Spinal cord (tissue), 10 donors: ENCODE measurements around the gene SLC39A13. TPM values are rescaled to one million over a fixed set of nuclear protein-coding genes. Genes with fewer than 3 reads are reported as not detected.

Experiments
- DNase-seq, 6 donors: peaks; one replicate each; pipeline versions ENCODE4 v3.0.0 to v3.0.0-alpha.2; 2013 to 2015; ENCODE audit warnings: low spot score in 6 of 6, low read depth in 4 of 6
- H3K27ac ChIP-seq: one replicate; pipeline ENCODE4 v1.5.1; 2013; ENCODE audit warnings: low read depth, low read length, control low read depth
- H3K27me3 ChIP-seq: one replicate; pipeline ENCODE4 v1.6.1; 2013; ENCODE audit warnings: low read length; ENCODE audit not compliant: control insufficient read depth, insufficient read depth
- H3K36me3 ChIP-seq: one replicate; pipeline ENCODE4 v1.6.1; 2013; ENCODE audit warnings: low read length; ENCODE audit not compliant: control insufficient read depth, insufficient read depth
- H3K4me1 ChIP-seq: one replicate; pipeline ENCODE4 v1.6.1; 2013; ENCODE audit warnings: low read length; ENCODE audit not compliant: control insufficient read depth, insufficient read depth
- H3K4me3 ChIP-seq: one replicate; pipeline ENCODE4 v1.5.1; 2013; ENCODE audit warnings: low read depth, low read length, control low read depth
- H3K9me3 ChIP-seq: one replicate; pipeline ENCODE4 v1.6.1; 2013; ENCODE audit warnings: low read length; ENCODE audit not compliant: control insufficient read depth, insufficient read depth
- WGBS: methylation state at CpG from one replicate; pipeline ENCODE4 v1.1.5; 2013; ENCODE audit warnings: missing lambda C conversion rate; ENCODE audit not compliant: insufficient coverage; 5-methylcytosine and 5-hydroxymethylcytosine counted together
- polyA plus RNA-seq, 2 donors: library from polyadenylated mRNA; unstranded; fragments of 120-200 nt; gene quantifications; one replicate each; pipeline ENCODE4 v1.2.1, GENCODE V29; 2013; ENCODE audit not compliant: insufficient read length in 2 of 2
- total RNA-seq, 2 donors: library from RNA; depleted of rRNA in 1 of 2; stranded (reverse); fragments of 120-200 nt in 1 of 2; fragments of >200 nt in 1 of 2; gene quantifications; one replicate each; pipeline versions ENCODE4 v1.2.3 to v1.2.4, GENCODE V29; 2013 to 2014
- donor health status: healthy.

SLC39A13 gene
- total and polyA plus RNA-seq, 4 donors: 18.7 to 51.4 (median 42.0) TPM

DNA sequence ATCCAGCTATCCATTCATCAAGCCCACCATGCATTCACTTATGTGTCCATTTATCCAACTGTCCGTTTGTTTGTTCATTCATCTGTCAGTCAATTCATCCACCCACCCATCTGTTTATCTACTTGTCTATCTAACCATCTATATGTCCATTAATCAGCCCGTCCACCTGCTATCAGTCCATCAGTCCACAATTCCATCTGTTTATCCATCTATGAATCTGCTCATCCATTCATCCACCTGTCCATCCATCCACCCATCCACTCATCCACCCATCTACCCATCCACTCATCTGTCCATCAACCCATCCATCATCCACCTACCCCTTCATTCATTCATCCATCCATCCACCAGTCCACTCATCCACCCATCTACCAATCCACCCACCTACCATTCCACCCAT, 29.1 kb upstream of the SLC39A13 start:
- H3K4me1 ChIP-seq: peaks cover 3% of the 10 kb centered on the region
- H3K27ac ChIP-seq: no peak overlapping the region
- H3K4me3 ChIP-seq: no peak overlapping the region
- no peak for DNase-seq
- H3K27me3 ChIP-seq: no peaks in the 10 kb centered on the region
- WGBS: 97% methylated on average over 2 of the region's 2 CpGs
- H3K36me3 ChIP-seq: no peaks in the 10 kb centered on the region
- no peaks in the 10 kb centered on the region for H3K9me3 ChIP-seq

DNA sequence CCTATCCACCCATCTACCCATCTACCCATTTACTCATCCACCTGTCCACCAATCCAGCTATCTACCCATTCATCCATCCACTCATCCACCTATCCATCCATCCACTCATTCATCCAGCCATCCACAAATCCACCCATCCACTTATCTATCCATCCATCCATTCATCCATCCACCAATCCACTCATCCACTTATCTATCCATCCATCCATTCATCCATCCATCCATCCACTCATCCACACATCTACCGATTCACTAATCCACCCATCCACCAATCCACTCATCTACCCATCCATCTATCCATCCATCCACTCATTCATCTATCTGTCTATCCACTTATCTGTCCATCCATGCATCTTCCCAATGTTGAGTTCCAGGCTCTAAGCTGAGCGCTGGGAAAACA, 28.3 kb upstream of the SLC39A13 start:
- no peaks in the 10 kb centered on the region for H3K9me3 ChIP-seq
- WGBS: 92% methylated on average over 1 of the region's 2 CpGs
- H3K36me3 ChIP-seq: no peaks in the 10 kb centered on the region
- DNase-seq: no peak
- no peak overlapping the region for H3K4me3 ChIP-seq
- H3K27me3 ChIP-seq: no peaks in the 10 kb centered on the region
- H3K4me1 ChIP-seq: no peaks in the 10 kb centered on the region
- H3K27ac ChIP-seq: no peak overlapping the region

DNA sequence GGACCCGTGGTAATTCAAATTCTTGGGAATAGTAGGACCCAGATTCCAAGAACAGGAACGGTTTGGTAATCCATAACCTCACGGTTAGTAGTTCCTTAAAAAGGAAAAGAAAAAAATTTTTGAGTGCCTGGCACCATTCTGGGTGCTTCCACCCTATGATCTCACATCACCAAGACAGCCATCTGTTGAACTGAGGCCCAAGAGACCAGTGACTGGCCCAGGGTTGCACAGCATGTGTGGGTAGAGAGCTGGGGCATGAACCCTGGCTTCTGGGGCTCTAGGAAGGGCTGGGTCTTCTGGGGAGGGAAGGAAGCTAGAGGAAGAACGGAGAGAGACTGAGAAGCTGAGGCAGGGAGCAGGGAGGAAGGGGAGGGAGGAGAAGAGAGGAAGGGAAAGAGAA, 25.3 kb upstream of the SLC39A13 start:
- no peak overlapping the region for H3K4me3 ChIP-seq
- H3K9me3 ChIP-seq: no peaks in the 10 kb centered on the region
- H3K27ac ChIP-seq: no peak overlapping the region
- no peaks in the 10 kb centered on the region for H3K4me1 ChIP-seq
- no peaks in the 10 kb centered on the region for H3K27me3 ChIP-seq
- H3K36me3 ChIP-seq: no peaks in the 10 kb centered on the region
- 48% methylated on average over 1 of the region's 4 CpGs for WGBS
- no peak for DNase-seq

DNA sequence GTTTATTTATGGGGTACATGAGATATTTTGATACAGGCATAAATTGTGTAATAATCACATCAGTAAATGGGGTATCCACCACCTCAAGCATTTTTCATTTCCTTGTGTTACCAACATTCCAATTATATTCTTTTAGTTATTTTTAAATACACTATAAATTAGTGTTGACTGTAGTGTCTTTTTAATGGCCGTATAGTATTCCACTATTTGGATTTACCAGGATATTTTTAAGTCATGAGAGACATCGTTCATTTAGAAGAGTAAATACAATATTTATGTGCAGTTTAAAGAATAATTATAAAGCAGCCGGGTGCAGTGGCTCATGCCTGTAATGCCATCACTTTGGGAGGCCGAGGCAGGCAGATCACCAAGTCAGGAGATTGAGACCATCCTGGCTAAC, 23.9 kb upstream of the SLC39A13 start:
- no peak overlapping the region for H3K4me3 ChIP-seq
- no peaks in the 10 kb centered on the region for H3K9me3 ChIP-seq
- H3K36me3 ChIP-seq: no peaks in the 10 kb centered on the region
- H3K4me1 ChIP-seq: no peaks in the 10 kb centered on the region
- no CpG with 5 or more reads among the region's 4 CpGs for WGBS
- no peak overlapping the region for H3K27ac ChIP-seq
- no peak for DNase-seq
- no peaks in the 10 kb centered on the region for H3K27me3 ChIP-seq

DNA sequence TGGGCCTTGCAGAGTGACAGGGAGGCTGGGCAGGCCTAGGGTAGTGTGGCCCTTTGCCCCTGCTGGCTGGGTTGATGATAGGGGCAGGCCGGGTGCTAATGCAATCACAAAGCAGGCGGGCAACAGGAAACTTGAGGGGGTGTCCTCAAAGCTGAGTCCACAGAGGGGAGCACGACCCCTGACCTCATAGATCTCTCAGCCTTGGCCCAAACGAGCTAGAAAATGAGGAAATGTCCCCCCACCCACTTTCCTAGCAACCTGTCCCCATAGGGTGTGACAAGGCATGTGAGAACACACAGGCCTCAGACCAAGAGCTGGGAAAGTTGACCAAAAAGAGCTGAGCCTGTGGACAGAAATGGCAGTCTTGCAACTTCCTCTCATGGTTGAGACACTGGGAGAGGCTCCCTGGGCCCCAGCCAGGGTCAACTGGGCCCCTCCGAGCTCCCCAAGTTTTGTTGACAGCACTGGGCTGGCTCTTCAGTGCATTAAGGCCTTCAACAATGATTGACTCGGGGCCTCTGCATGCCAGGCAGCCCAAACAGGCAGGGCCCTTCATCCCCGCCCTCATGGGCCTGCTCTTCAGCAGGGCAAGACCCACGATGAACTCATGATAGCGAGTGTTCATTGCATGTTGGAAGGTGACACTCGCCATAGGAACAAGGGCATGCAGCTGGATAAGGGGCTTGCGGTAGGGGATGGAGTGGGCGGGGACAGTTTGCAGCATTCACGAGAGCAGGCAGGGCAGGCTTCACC, 20.3 kb upstream of the SLC39A13 start:
- Histone ChIP-seq H3K4me1 (no peaks in the 10 kb centered on the region), H3K9me3 (no peaks in the 10 kb centered on the region), H3K27ac (no peak overlapping the region), H3K4me3 (no peak overlapping the region), H3K36me3 (no peaks in the 10 kb centered on the region), H3K27me3 (no peaks in the 10 kb centered on the region)
- no peak for DNase-seq
- WGBS: 74% methylated on average over 13 of the region's 13 CpGs

DNA sequence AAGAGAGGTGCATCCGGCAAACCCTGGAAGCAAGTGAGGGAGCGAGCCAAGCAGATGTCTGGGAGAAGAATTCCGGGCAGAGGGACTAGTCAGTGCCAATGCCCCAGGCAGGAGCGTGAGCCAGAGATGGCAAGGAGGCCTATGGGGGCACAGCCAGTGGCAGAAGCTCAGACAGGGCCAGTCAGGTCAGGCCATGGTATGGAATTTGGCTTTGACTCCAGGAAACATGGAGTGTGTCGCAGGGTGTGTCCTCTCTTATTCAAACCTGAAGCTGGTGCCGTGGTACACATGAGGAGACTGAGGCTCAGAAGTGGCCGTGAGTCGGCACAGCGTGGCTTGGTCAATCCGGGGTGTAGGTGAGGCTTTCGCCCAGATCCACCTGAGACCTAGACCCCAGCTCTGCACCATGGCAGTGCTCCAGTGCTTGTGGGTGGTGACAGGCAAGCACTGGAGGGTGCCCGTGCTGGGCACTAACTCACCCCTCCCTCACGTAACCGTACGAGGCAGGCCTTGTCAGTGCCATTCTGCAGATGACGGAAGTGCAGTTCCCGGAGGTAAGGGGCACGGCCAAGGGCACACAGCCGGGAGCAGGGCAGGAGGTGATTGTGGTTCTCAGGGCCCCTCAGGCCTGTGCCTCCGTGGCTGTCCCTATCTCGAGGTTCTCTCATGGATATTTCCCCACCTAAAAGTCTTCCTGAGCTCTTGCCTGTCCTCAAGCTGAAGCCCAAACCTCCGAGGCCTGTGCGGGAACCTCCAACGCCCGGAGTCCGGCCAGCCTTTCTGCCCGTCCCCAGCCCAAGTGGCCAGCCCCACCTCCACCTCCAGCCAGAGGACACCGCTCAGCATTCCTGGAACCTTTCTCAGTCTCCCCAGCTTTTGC, 19.5 kb upstream of the SLC39A13 start:
- 84% methylated on average over 28 of the region's 28 CpGs for WGBS
- peaks cover 6% of the 10 kb centered on the region for H3K4me1 ChIP-seq
- no peaks in the 10 kb centered on the region for H3K27me3 ChIP-seq
- H3K9me3 ChIP-seq: no peaks in the 10 kb centered on the region
- H3K4me3 ChIP-seq: no peak overlapping the region
- no peak for DNase-seq
- H3K36me3 ChIP-seq: no peaks in the 10 kb centered on the region
- H3K27ac ChIP-seq: no peak overlapping the region

DNA sequence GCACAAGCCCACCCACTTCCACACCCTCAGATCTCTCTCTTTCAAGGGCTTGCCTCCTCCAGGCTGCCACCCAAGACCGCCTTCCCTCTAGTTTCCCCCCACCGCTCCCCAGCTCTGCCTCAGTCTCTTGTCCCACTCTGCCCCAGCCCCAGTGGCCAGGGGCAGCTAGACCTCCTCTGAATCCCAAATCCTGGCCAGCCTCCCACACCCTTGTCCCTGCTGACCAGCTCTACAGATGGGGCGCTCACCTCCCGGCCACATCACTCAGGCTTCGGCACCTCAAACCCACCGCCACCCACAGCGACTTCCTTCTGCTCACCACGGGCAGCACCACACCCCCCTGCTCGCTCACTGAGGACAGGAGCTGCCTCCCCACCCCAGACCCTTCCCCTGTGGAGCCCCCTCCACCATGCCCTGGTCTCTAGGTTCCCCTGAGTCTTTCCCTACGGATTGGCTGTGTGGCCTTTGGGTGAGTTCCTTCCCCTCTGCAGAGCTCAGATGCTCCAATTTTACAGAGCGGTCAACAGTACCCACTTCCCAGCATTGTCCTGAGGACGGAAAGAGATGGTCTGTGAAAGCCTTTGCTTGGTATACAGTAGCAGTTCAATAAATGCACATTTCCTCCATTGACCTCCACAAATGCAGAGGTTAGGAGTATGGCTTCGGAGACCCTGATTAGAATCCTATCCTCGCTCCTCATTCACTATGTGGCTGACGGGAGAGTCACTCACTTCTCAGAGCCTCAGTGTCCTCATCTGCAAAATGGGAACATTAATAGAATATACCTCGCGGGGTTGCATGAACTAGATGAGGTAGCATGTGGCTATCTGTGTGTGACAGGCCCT, 18.6 kb upstream of the SLC39A13 start:
- Histone ChIP-seq H3K4me3 (no peak overlapping the region), H3K4me1 (peaks cover 13% of the 10 kb centered on the region), H3K9me3 (no peaks in the 10 kb centered on the region), H3K27ac (no peak overlapping the region), H3K27me3 (no peaks in the 10 kb centered on the region), H3K36me3 (peaks cover 4% of the 10 kb centered on the region)
- no peak for DNase-seq
- WGBS: 89% methylated on average over 7 of the region's 17 CpGs

DNA sequence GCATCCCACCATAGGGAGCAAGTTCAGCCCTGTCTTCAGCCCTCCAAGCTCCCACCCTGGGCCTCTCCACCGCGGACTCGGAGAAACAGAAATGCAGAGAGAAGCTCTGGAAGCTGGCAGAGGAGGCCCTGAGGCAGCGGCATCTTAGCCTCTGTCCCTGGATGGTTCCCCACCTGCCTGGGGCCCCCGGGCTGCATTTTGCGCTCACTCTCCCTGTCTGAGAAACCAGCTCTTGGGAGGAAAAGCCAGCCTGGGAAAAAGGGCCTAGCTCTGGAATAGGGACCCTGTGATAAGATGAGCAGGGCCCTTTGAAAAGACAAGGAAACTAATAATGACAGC, 18.0 kb upstream of the SLC39A13 start:
- no peak overlapping the region for H3K4me3 ChIP-seq
- H3K9me3 ChIP-seq: no peaks in the 10 kb centered on the region
- DNase-seq: no peak
- peaks cover 7% of the 10 kb centered on the region for H3K36me3 ChIP-seq
- no peaks in the 10 kb centered on the region for H3K27me3 ChIP-seq
- H3K4me1 ChIP-seq: peaks cover 19% of the 10 kb centered on the region
- 91% methylated on average over 6 of the region's 6 CpGs for WGBS
- H3K27ac ChIP-seq: no peak overlapping the region

DNA sequence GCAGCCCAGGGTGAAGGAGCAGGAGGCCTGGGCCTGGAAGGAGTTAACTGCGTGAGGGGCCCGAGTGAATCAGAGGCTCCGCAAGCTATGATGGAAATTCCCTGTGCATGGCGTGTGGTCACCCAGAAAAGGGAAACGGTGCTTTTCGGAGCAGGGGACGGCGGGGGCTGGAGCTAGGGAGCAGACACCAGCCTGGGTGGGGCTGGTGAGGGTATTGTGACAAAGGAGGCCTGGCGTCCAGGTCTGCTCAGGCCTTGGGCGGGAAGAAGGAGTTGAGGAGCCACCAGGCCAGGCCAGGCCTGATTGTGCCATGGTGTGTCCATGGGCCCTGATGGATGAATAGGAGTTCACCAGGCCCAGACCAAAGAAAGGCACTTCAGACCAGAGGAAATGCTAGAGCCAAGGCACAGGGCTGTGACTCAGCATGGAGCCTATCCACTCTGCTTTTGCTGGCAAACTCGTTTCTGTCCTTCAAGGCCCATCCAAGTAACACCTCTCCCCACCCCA, 17.3 kb upstream of the SLC39A13 start:
- Histone ChIP-seq H3K27me3 (no peaks in the 10 kb centered on the region), H3K4me1 (peaks cover 25% of the 10 kb centered on the region), H3K9me3 (no peaks in the 10 kb centered on the region), H3K27ac (no peak overlapping the region), H3K4me3 (no peak overlapping the region), H3K36me3 (peaks cover 7% of the 10 kb centered on the region)
- DNase-seq: no peak
- WGBS: 86% methylated on average over 11 of the region's 11 CpGs
